Neural cell (in vitro differentiated cells): Measurements from ENCODE around the gene SLC6A15.

Experiments used
- EP300 ChIP-seq: fragments of 450-650 bp; conservative IDR thresholded peaks from 2 replicates; pipeline ENCODE4 v1.6.1; 2014; ENCODE audit warnings: antibody characterized with exemption, mild to moderate bottlenecking, moderate library complexity; ENCODE audit not compliant: poor library complexity, severe bottlenecking
- MXI1 ChIP-seq: fragments of 450-650 bp; conservative IDR thresholded peaks from 2 replicates; pipeline ENCODE4 v1.6.1; 2014; ENCODE audit warnings: antibody characterized with exemption, mild to moderate bottlenecking; ENCODE audit not compliant: poor library complexity, severe bottlenecking
- POLR2AphosphoS5 ChIP-seq: IDR thresholded peaks from 2 replicates; pipeline ENCODE4 v1.6.1; 2012
- RAD21 ChIP-seq: fragments of 450-650 bp; conservative IDR thresholded peaks from 2 replicates; pipeline ENCODE4 v1.6.1; 2014; ENCODE audit warnings: antibody characterized with exemption, mild to moderate bottlenecking, moderate library complexity
- SMC3 ChIP-seq: fragments of 450-650 bp; conservative IDR thresholded peaks from 2 replicates; pipeline ENCODE4 v1.6.1; 2014; ENCODE audit warnings: antibody characterized with exemption, mild to moderate bottlenecking, moderate library complexity; ENCODE audit not compliant: poor library complexity
- TAF1 ChIP-seq: IDR thresholded peaks from 2 replicates; pipeline ENCODE4 v1.6.1; 2012; ENCODE audit warnings: low read depth
- TF ChIP-seq, protein P1 (sequence below): IDR thresholded peaks from 2 replicates; pipeline ENCODE4 v1.6.1; 2012; ENCODE audit warnings: borderline replicate concordance
- TF ChIP-seq, protein P2 (sequence below): fragments of 450-650 bp; IDR thresholded peaks from 2 replicates; pipeline ENCODE4 v1.5.1; 2014; ENCODE audit warnings: antibody characterized with exemption, mild to moderate bottlenecking, moderate library complexity; ENCODE audit not compliant: poor library complexity, severe bottlenecking

DNA sequence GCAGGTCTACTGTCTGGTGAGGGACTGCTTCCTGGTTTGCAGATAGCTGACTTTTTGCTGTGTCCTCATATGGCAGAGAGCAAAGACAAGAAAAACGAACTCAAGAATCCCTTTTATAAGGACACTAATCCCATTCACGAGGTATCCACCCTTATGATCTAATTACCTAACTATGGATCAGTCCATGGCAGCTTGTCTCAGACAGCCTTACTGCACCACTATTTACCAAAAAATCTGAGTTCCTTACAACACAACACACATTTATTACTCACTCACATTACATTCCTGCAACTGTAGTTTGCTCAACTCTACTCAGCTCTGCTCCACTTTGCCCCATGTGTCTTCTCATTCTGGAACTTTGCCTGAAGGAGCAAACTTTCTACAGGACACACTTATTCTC, 10.1 kb upstream of the SLC6A15 start:
- TF ChIP-seq, protein P1, sequence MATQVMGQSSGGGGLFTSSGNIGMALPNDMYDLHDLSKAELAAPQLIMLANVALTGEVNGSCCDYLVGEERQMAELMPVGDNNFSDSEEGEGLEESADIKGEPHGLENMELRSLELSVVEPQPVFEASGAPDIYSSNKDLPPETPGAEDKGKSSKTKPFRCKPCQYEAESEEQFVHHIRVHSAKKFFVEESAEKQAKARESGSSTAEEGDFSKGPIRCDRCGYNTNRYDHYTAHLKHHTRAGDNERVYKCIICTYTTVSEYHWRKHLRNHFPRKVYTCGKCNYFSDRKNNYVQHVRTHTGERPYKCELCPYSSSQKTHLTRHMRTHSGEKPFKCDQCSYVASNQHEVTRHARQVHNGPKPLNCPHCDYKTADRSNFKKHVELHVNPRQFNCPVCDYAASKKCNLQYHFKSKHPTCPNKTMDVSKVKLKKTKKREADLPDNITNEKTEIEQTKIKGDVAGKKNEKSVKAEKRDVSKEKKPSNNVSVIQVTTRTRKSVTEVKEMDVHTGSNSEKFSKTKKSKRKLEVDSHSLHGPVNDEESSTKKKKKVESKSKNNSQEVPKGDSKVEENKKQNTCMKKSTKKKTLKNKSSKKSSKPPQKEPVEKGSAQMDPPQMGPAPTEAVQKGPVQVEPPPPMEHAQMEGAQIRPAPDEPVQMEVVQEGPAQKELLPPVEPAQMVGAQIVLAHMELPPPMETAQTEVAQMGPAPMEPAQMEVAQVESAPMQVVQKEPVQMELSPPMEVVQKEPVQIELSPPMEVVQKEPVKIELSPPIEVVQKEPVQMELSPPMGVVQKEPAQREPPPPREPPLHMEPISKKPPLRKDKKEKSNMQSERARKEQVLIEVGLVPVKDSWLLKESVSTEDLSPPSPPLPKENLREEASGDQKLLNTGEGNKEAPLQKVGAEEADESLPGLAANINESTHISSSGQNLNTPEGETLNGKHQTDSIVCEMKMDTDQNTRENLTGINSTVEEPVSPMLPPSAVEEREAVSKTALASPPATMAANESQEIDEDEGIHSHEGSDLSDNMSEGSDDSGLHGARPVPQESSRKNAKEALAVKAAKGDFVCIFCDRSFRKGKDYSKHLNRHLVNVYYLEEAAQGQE = no peak
- TF ChIP-seq, protein P2, sequence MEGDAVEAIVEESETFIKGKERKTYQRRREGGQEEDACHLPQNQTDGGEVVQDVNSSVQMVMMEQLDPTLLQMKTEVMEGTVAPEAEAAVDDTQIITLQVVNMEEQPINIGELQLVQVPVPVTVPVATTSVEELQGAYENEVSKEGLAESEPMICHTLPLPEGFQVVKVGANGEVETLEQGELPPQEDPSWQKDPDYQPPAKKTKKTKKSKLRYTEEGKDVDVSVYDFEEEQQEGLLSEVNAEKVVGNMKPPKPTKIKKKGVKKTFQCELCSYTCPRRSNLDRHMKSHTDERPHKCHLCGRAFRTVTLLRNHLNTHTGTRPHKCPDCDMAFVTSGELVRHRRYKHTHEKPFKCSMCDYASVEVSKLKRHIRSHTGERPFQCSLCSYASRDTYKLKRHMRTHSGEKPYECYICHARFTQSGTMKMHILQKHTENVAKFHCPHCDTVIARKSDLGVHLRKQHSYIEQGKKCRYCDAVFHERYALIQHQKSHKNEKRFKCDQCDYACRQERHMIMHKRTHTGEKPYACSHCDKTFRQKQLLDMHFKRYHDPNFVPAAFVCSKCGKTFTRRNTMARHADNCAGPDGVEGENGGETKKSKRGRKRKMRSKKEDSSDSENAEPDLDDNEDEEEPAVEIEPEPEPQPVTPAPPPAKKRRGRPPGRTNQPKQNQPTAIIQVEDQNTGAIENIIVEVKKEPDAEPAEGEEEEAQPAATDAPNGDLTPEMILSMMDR = no peak
- TF ChIP-seq TAF1 = no peak
- TF ChIP-seq EP300 = no peak
- no peak for TF ChIP-seq MXI1
- no peak for TF ChIP-seq POLR2AphosphoS5
- no peak for TF ChIP-seq RAD21
- no peak for TF ChIP-seq SMC3
